ENCODE measurements around the gene PIGR. TPM values are rescaled to one million over a fixed set of nuclear protein-coding genes. Genes with fewer than 3 reads are reported as not detected.

Gene PIGR
- polyA plus RNA-seq, 1 of the 3 experiments (the other 2 are of a cell fraction): not detected

DNA sequence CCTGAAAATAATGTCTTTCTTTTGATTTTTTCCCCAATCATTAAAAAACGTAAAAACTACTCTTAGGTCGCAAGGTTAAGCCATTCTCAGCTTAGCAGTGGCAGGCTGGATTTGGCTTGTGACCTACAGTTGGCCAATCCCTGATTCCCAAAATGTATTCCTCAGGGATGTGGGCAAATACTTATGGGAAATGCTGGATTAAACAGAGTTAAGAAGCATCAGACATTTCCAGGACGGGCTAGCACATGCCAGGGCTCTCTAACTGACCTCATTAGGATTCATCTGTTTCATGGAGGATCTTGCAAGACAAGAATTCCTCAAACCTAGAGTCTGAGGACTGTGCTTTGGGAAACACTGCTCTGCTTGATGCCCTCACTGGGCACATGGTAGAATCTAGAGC is 50.0 kb downstream of the PIGR start:
- no peak overlapping the region for H3K27ac ChIP-seq (ENCODE audit: low read depth in 2 of 2, low read length in 1 of 2)

DNA sequence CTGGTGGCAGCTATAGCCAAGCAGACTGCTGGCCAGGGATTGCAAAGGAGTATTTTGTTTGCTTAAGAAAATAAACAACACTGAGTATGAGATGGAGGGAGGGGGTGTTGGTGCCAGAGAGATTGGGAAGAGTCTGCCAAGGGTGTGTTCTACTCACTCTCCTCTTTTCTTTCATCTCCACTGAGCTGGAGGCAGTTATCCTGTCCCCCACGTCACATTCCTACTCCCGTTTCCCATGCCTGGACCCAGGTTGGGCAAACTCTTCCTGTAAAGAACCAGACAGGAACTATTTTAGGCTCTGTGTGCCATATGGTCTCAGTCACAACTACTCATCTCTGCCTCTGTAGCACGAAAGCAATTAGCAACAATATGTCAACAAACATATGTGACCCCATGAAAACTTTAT is 50.4 kb downstream of the PIGR start:
- 59% methylated on average over 3 of the region's 3 CpGs for WGBS (ENCODE audit: low lambda C conversion rate)
- CTCF ChIA-PET: interaction anchor here (1.2 to 5.9 kb wide), 6 partner anchors 9 to 170 kb away, joined by 3 to 32 read pairs (median 7); no protein-coding TSS in a partner anchor
- no peak for DNase-seq

More for the DNA sequence above, 50.0 kb downstream of the PIGR start:
- DNase-seq: no peak
- H3K9me2 ChIP-seq: no peaks in the 10 kb centered on the region
- H3K9me3 ChIP-seq: no peaks in the 10 kb centered on the region
- TF ChIP-seq FOSL2 (IDR thresholded peaks at IDR 0.05; ENCODE audit: borderline replicate concordance, low read depth) (no peak), EZH2phosphoT487 (IDR thresholded peaks at IDR 0.05; ENCODE audit: borderline replicate concordance, low read depth) (no peak), ELF1 (IDR thresholded peaks at IDR 0.05) (no peak), RFX5 (IDR thresholded peaks at IDR 0.05; ENCODE audit: low read length) (no peak)
- TF ChIP-seq, protein P1, sequence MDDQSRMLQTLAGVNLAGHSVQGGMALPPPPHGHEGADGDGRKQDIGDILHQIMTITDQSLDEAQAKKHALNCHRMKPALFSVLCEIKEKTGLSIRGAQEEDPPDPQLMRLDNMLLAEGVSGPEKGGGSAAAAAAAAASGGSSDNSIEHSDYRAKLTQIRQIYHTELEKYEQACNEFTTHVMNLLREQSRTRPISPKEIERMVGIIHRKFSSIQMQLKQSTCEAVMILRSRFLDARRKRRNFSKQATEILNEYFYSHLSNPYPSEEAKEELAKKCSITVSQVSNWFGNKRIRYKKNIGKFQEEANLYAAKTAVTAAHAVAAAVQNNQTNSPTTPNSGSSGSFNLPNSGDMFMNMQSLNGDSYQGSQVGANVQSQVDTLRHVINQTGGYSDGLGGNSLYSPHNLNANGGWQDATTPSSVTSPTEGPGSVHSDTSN (IDR thresholded peaks at IDR 0.05): no peak
- TF ChIP-seq, protein P2, sequence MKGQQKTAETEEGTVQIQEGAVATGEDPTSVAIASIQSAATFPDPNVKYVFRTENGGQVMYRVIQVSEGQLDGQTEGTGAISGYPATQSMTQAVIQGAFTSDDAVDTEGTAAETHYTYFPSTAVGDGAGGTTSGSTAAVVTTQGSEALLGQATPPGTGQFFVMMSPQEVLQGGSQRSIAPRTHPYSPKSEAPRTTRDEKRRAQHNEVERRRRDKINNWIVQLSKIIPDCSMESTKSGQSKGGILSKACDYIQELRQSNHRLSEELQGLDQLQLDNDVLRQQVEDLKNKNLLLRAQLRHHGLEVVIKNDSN (IDR thresholded peaks at IDR 0.05; ENCODE audit: borderline replicate concordance, low read depth): no peak
- H3K4me2 ChIP-seq: no peak overlapping the region
- no peaks in the 10 kb centered on the region for H3F3A ChIP-seq (replicated peaks; ENCODE audit: insufficient read depth)
- H4K20me1 ChIP-seq (ENCODE audit: insufficient read depth): no peaks in the 10 kb centered on the region
- POLR2A ChIA-PET: no interaction called here
- CTCF ChIA-PET: interaction anchor here (1.2 to 5.9 kb wide), 5 partner anchors 9 to 170 kb away, joined by 4 to 32 read pairs (median 8); no protein-coding TSS in a partner anchor
- H2AFZ ChIP-seq (ENCODE audit: low read depth): no peak overlapping the region
- no peak overlapping the region for H3K4me3 ChIP-seq (ENCODE audit: low read depth in 2 of 2, low read length in 1 of 2)
- H3K27me3 ChIP-seq (ENCODE audit: insufficient read depth): no peaks in the 10 kb centered on the region
- WGBS (ENCODE audit: low lambda C conversion rate): 88% methylated on average over 3 of the region's 3 CpGs
- no peak overlapping the region for H3K9ac ChIP-seq
- H3K4me1 ChIP-seq (ENCODE audit: control insufficient read depth in 1 of 2, insufficient read depth in 2 of 2, low read depth in 1 of 2, low read length in 1 of 2): no peaks in the 10 kb centered on the region
- H3K79me2 ChIP-seq (ENCODE audit: insufficient read depth): no peaks in the 10 kb centered on the region
- H3K36me3 ChIP-seq (replicated peaks in 1 of 2; ENCODE audit: control insufficient read depth in 1 of 2, insufficient read depth in 2 of 2, low read length in 1 of 2): no peaks in the 10 kb centered on the region

More for the DNA sequence above, 50.4 kb downstream of the PIGR start:
- H4K20me1 ChIP-seq (ENCODE audit: insufficient read depth): no peaks in the 10 kb centered on the region
- no peaks in the 10 kb centered on the region for H3F3A ChIP-seq (replicated peaks; ENCODE audit: insufficient read depth)
- no peaks in the 10 kb centered on the region for H3K9me3 ChIP-seq
- no peaks in the 10 kb centered on the region for H3K36me3 ChIP-seq (replicated peaks in 1 of 2; ENCODE audit: control insufficient read depth in 1 of 2, insufficient read depth in 2 of 2, low read length in 1 of 2)
- H3K4me1 ChIP-seq (ENCODE audit: control insufficient read depth in 1 of 2, insufficient read depth in 2 of 2, low read depth in 1 of 2, low read length in 1 of 2): no peaks in the 10 kb centered on the region
- no peaks in the 10 kb centered on the region for H3K79me2 ChIP-seq (ENCODE audit: insufficient read depth)
- no peaks in the 10 kb centered on the region for H3K9me2 ChIP-seq
- no peak overlapping the region for H3K27ac ChIP-seq (ENCODE audit: low read depth in 2 of 2, low read length in 1 of 2)
- no peaks in the 10 kb centered on the region for H3K27me3 ChIP-seq (ENCODE audit: insufficient read depth)
- POLR2A ChIA-PET: no interaction called here
- no peak overlapping the region for H3K4me3 ChIP-seq (ENCODE audit: low read depth in 2 of 2, low read length in 1 of 2)
- TF ChIP-seq, protein P3, sequence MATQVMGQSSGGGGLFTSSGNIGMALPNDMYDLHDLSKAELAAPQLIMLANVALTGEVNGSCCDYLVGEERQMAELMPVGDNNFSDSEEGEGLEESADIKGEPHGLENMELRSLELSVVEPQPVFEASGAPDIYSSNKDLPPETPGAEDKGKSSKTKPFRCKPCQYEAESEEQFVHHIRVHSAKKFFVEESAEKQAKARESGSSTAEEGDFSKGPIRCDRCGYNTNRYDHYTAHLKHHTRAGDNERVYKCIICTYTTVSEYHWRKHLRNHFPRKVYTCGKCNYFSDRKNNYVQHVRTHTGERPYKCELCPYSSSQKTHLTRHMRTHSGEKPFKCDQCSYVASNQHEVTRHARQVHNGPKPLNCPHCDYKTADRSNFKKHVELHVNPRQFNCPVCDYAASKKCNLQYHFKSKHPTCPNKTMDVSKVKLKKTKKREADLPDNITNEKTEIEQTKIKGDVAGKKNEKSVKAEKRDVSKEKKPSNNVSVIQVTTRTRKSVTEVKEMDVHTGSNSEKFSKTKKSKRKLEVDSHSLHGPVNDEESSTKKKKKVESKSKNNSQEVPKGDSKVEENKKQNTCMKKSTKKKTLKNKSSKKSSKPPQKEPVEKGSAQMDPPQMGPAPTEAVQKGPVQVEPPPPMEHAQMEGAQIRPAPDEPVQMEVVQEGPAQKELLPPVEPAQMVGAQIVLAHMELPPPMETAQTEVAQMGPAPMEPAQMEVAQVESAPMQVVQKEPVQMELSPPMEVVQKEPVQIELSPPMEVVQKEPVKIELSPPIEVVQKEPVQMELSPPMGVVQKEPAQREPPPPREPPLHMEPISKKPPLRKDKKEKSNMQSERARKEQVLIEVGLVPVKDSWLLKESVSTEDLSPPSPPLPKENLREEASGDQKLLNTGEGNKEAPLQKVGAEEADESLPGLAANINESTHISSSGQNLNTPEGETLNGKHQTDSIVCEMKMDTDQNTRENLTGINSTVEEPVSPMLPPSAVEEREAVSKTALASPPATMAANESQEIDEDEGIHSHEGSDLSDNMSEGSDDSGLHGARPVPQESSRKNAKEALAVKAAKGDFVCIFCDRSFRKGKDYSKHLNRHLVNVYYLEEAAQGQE (IDR thresholded peaks at IDR 0.05; ENCODE audit: low read depth, low read length): no peak
- no peak overlapping the region for H2AFZ ChIP-seq (ENCODE audit: low read depth)
- no peak overlapping the region for H3K4me2 ChIP-seq
- no peak overlapping the region for H3K9ac ChIP-seq

Measured in SK-N-SH (cell line).